ENCODE data around the gene PLEKHG3.

- no peak for TF ChIP-seq EP300 (IDR thresholded peaks at IDR 0.05; ENCODE audit: borderline replicate concordance)
- TF ChIP-seq CREB1 (IDR thresholded peaks at IDR 0.05; ENCODE audit: low read depth) = no peak
- TF ChIP-seq YY1 (IDR thresholded peaks at IDR 0.05; ENCODE audit: low read depth) = no peak
Observed at GRCh38 chr14:64703395-64704142, 655 bp upstream of the PLEKHG3 start.
